Activated CD4-positive, alpha-beta T cell treated with anti-CD3 and anti-CD28 coated beads, Interleukin-2, Interleukin-6, amounts not matched to agents 100 ng/mL and 50 ng/mL, durations not matched to agents 16 hours and 8 hours (primary cell): ENCODE measurements around the gene ZNF672.
A peak's percentile ranks its signal among the peaks of the same experiment; 100 is the strongest.
"Not testable (repeated sequence)": the region's sequence is repeated elsewhere in the genome, so short reads cannot be mapped to it uniquely, and the experiment has no call there.

Source experiments
- DNase-seq: peaks from one replicate; pipeline ENCODE4 v3.0.0-alpha.2; 2020

ZNF672 gene

GRCh38 chr1:248837781-248838356, at the start of gene ZNF672:
Gene ZNF672 (plus strand): TSS chr1:248838224. CDS start chr1:248847275, 9,051 bp downstream.
- peak; percentile 98 for DNase-seq

- no peak for DNase-seq
These were observed 49.7 kb upstream of the ZNF672 start for GRCh38 chr1:248788327-248788726.

GRCh38 chr1:248789337-248789736, 48.7 kb upstream of the ZNF672 start:
- DNase-seq, result not testable (repeated sequence)

- DNase-seq, result no peak
These were observed 47.6 kb upstream of the ZNF672 start for GRCh38 chr1:248790456-248790855.

GRCh38 chr1:248791010-248791409, 47.0 kb upstream of the ZNF672 start:
- no peak for DNase-seq

GRCh38 chr1:248792342-248792741, 45.7 kb upstream of the ZNF672 start:
- no peak for DNase-seq

GRCh38 chr1:248793592-248793991, 44.4 kb upstream of the ZNF672 start:
- DNase-seq, result peak; percentile 88

GRCh38 chr1:248794663-248795062, 43.4 kb upstream of the ZNF672 start:
- not testable (repeated sequence) for DNase-seq

- no peak for DNase-seq
These were observed 39.2 kb upstream of the ZNF672 start for GRCh38 chr1:248798791-248799190.

- no peak for DNase-seq
These were observed 37.6 kb upstream of the ZNF672 start for GRCh38 chr1:248800459-248800858.

- DNase-seq, result no peak
These were observed 35.6 kb upstream of the ZNF672 start for GRCh38 chr1:248802454-248802853.

GRCh38 chr1:248803501-248803900, 34.5 kb upstream of the ZNF672 start:
- not testable (repeated sequence) for DNase-seq

GRCh38 chr1:248804771-248805681, 33.0 kb upstream of the ZNF672 start:
- DNase-seq, result no peak

- DNase-seq, result no peak
These were observed 32.1 kb upstream of the ZNF672 start for GRCh38 chr1:248805876-248806275.

- DNase-seq, result peak; percentile 76
These were observed 30.8 kb upstream of the ZNF672 start for GRCh38 chr1:248807067-248807737.

- DNase-seq, result no peak
These were observed 29.1 kb upstream of the ZNF672 start for GRCh38 chr1:248808876-248809275.

GRCh38 chr1:248810000-248810726, 27.9 kb upstream of the ZNF672 start:
- no peak for DNase-seq

- DNase-seq, result no peak
These were observed 27.1 kb upstream of the ZNF672 start for GRCh38 chr1:248810727-248811513.

- DNase-seq, result no peak
These were observed 26.2 kb upstream of the ZNF672 start for GRCh38 chr1:248811514-248812490.

GRCh38 chr1:248812736-248813425, 25.1 kb upstream of the ZNF672 start:
- DNase-seq, result no peak
